Ecto neural progenitor cell (in vitro differentiated cells): ENCODE data around the gene POTEH.
"Not testable (repeated sequence)": the region's sequence is repeated elsewhere in the genome, so short reads cannot be mapped to it uniquely, and the experiment has no call there.

Source experiments
- DNase-seq: peaks from one replicate; pipeline ENCODE4 v3.0.0-alpha.2; 2018; ENCODE audit warnings: low spot score

POTEH gene

GRCh38 chr22:15689749-15690125 lies at the start of gene POTEH:
Gene POTEH, plus strand, starts transcription at chr22:15690026. Its CDS starts 52 bp downstream, at chr22:15690078.
- DNase-seq, result not testable (repeated sequence)

- DNase-seq, result not testable (repeated sequence)
Observed at GRCh38 chr22:15642288-15642861, 47.5 kb upstream of the POTEH start.

GRCh38 chr22:15651954-15652353 lies 37.9 kb upstream of the POTEH start:
- DNase-seq, result not testable (repeated sequence)

DNA sequence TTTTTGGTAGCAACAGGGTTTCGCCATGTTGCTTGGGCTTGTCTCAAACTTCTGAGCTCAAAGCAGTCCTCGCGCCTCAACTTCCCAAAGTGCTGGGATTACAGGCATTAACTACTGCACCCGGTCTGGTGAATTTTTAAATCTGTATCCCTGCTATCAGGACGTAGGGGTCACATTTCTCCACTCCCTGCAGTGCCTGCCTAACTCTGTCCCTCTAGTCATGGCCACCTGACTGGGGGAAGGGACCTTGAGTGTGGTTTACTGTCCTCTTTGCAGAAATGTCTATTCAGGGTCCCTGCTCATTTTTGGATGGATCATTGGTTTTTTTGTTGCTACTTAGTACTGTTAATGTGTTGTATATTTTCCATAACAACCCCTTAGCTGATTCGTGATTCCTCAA lies 37.1 kb upstream of the POTEH start:
- DNase-seq, result not testable (repeated sequence)

- not testable (repeated sequence) for DNase-seq
Observed at GRCh38 chr22:15653241-15653640, 36.6 kb upstream of the POTEH start.

DNA sequence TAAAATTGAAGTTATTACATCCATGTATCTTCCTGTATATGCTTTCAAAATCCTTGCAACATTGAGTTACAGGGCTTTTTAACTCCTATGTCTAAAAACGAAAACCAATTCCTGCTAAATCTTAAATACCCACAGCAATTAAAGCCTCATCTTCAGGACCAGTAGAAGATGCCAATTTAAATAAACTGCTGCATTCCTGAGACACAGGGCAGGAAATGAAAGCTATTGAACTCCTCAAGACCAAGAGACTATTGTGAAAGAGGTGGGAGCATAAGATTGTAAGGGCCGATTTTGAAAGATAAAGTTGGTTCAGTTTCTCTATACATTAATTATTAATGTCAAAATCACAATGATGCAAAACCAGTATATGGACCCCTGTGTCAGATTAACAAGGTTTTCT lies 28.7 kb upstream of the POTEH start:
- DNase-seq, result not testable (repeated sequence)

- DNase-seq, result not testable (repeated sequence)
Observed at GRCh38 chr22:15664682-15665081, 25.1 kb upstream of the POTEH start.

DNA sequence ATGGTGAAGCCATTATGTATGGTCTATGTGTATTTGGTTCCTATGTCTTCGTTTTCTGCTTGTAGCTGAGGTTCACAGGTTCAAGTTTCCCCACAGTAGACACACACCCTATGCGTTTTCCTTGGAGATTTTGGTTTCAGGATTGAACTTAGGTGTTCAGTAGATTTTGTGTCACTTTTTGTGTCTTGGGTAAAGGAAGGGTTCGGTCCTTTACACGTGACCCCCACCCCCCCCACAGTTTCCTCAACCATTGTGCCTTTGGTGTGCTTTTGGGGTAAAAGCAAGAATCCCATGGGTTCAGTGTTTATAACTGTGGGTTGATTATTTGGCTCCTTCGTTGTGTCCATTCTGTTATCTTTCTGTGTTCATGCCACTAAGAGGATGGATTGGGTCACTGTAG lies 24.3 kb upstream of the POTEH start:
- not testable (repeated sequence) for DNase-seq

DNA sequence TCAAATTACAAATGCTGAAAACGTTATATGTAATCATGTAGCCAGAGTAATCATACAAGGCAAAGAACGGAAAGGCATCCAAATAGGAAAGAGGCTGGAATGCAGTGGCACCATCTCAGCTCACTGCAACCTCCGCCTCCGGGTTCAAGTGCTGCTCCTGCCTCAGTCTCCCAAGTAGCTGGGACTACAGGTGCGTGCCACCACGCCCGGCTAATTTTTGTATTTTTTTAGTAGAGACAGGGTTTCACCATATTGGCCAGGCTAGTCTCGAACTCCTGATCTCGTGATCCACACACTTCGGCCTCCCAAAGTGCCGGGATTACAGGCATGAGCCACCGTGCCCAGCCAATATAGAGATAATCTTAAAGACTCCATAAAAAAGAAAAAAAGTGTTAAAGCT lies 20.4 kb upstream of the POTEH start:
- not testable (repeated sequence) for DNase-seq

- not testable (repeated sequence) for DNase-seq
Observed at GRCh38 chr22:15679702-15680101, 10.1 kb upstream of the POTEH start.

DNA sequence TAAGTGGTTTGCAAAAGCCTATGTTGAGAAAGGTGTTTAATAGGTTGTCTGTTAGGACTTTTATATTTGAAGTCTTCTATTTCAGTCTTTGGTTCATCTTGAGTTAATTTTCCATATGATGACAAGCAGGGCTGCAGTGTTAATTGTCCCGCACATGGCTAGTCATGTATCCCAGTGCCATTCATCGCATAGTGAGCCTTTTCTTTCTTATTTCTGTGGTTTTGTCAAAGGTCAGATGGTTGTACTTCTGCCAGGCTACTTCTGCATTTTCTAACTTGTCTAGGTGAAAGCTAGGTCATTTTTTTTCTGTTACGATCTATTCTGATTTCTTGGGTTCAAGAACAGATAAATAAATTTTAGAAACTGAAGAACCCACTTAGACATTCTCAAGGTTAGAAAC lies 5.7 kb upstream of the POTEH start:
- DNase-seq, result not testable (repeated sequence)

DNA sequence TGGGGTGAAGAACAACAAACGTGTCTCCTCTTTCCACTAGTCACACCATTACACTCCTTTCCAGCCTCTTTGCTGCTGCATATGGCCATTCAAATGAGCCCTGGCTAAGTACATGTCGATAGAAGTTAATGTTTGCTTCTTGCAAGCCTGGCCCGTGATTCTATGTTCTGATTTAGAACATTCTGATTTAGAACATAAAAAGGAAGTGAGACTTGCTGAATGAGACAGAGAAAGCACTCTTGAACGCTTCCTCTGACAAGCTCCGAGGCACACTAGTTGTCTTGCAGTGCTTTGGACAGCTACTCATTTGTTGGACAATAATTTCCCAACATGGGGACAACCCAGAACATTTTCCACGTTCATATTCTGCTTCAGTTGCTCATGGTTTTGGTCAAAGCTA lies 5.1 kb upstream of the POTEH start:
- DNase-seq, result not testable (repeated sequence)

- not testable (repeated sequence) for DNase-seq
Observed at GRCh38 chr22:15685641-15686040, 4.2 kb upstream of the POTEH start.

DNA sequence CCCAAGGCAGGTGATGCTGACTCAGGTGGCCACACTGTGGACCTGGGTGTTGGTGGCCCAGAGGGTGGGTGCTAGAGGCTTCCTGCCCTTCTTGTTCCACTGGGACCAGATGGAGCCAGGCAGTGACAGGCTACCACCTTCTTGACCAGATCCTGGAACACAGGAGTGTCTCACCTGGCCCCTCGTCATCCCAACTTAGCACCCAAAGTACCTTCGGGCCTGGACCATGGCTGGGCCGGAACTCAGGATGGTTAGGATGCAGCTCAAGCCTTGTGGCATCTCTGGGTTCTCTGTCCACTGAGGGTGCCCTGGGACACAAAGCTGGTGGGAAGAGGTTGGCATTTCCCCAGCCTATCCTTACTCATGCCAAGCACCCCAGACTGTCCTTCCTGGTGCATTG lies 2.7 kb upstream of the POTEH start:
- DNase-seq, result not testable (repeated sequence)

DNA sequence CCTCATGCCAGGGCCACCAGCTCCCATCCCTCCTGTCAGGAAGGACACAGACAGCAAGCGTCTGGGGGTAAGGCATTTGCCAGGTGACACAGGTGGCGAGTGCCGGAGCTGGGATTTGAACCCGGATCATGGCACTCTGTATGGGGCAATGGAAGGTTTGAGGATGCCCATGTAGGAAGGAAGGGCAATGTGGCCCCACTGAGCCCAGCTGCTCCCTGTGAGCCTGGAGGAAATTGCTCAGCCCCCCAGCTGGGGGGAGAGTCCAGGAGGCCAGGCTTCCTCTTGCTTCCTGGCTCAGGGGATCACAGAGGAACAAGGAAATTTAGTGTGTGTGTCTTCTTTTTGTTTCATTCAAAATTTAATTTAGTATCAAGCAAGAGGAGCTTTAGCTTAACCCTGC lies 2.1 kb upstream of the POTEH start:
- not testable (repeated sequence) for DNase-seq

DNA sequence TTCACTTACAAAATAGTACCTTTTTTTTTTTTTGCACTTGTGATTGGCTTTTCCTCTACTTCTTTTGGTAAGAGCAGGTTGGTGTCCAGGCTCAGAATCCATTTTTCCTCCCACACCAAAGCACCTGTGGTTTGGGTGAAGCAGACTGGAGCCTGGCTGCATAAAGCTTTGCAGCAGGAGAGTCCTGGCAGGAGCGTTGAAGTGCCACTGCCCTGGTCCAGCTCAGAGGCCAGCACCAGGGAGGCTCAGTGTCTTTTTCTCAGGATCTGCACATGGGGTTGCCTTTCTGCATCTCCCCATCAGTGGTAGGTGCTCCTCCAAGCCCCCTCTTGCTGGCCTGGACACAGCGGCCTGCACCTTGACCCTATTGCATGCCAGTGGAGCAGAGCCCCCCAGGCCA lies 1.7 kb upstream of the POTEH start:
- DNase-seq, result not testable (repeated sequence)

GRCh38 chr22:15689012-15689748 lies 646 bp upstream of the POTEH start:
- peak; percentile 46 for DNase-seq

GRCh38 chr22:15713600-15713999 lies 23.8 kb downstream of the POTEH start:
- peak; percentile 23 for DNase-seq

GRCh38 chr22:15714125-15714524 lies 24.3 kb downstream of the POTEH start:
- not testable (repeated sequence) for DNase-seq

DNA sequence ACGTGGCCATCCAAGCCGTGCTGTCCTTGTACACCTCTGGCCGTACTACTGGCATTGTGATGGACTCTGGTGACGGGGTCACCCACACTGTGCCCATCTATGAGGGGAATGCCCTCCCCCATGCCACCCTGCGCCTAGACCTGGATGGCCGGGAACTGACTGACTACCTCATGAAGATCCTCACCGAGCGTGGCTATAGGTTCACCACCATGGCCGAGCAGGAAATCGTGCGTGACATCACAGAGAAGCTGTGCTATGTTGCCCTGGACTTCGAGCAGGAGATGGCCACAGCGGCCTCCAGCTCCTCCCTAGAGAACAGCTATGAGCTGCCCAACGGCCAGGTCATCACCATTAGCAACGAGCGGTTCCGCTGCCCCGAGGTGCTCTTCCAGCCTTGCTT lies 32.1 kb downstream of the POTEH start:
- DNase-seq, result not testable (repeated sequence)

GRCh38 chr22:15729209-15729917 lies 39.5 kb downstream of the POTEH start:
- peak; percentile 26 for DNase-seq

DNA sequence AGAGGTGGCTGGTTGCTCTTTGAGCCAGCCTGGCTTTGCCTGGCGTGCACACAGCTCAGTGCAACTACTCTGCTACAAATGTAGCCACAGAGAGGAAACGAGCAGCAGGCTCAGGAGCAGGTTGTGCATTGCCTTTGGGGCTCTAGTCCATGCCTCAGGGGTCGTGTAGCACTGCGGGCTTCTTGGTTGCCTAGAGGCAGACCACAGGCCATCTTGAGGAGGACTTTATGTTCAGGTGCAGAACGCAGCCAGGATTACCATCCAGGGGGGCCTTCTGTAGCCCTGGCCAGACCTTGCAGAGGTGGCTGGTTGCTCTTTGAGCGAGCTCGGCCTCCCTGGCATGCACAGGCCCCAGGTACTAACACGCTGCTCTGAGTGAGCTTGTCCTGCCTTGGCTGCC lies 41.2 kb downstream of the POTEH start:
- DNase-seq, result not testable (repeated sequence)

- DNase-seq, result not testable (repeated sequence)
Observed at GRCh38 chr22:15734411-15734810, 44.6 kb downstream of the POTEH start.
